K562 (cell line): ENCODE results near the gene KMT2D. TPM values are rescaled to one million over a fixed set of nuclear protein-coding genes. Genes with fewer than 3 reads are reported as not detected.

ENCODE experiments used
- BDP1 ChIP-seq: IDR thresholded peaks from 3 replicates; pipeline ENCODE4 v1.6.1; 2011; ENCODE audit not compliant: insufficient read length, insufficient read depth
- BRD4 ChIP-seq: fragments of 200-600 bp; sonication (generic); IDR thresholded peaks from 2 replicates; pipeline ENCODE4 v1.6.1; 2017; ENCODE audit warnings: inconsistent platforms
- BRF2 ChIP-seq: IDR thresholded peaks from 3 replicates; pipeline ENCODE4 v1.6.1; 2011; ENCODE audit warnings: borderline replicate concordance, mild to moderate bottlenecking; ENCODE audit not compliant: insufficient read length, insufficient read depth
- CREB1 ChIP-seq, 2 experiments: sonication (generic) in 1 of 2; formaldehyde crosslinking in 1 of 2; IDR thresholded peaks; 2 replicates each; pipeline versions ENCODE4 v1.6.1 to v1.8.0; 2012 to 2022; ENCODE audit warnings: inconsistent platforms in 1 of 2, mild to moderate bottlenecking in 1 of 2, missing genetic modification reagents in 1 of 2, moderate library complexity in 1 of 2
- E2F1 ChIP-seq: sonication (generic); formaldehyde crosslinking; IDR thresholded peaks from 2 replicates; pipeline ENCODE4 v1.8.1; 2023; ENCODE audit warnings: mild to moderate bottlenecking, missing genetic modification reagents, moderate library complexity
- ELF4 ChIP-seq: fragments of 450-650 bp; formaldehyde crosslinking; IDR thresholded peaks from 2 replicates; pipeline ENCODE4 v1.4.0; 2022; ENCODE audit warnings: missing genetic modification characterization
- ELK3 ChIP-seq: fragments of 450-650 bp; formaldehyde crosslinking; IDR thresholded peaks from 2 replicates; pipeline ENCODE4 v1.4.0; 2020; ENCODE audit warnings: mild to moderate bottlenecking
- FOSL1 ChIP-seq: fragments of 200-800 bp; sonication (Bioruptor generic); conservative IDR thresholded peaks from 2 replicates; pipeline ENCODE4 v1.6.1; 2016; ENCODE audit warnings: missing genetic modification characterization, missing compliant biosample characterization
- GATA2 ChIP-seq: sonication (generic); formaldehyde crosslinking; IDR thresholded peaks from 2 replicates; pipeline ENCODE4 v1.4.0; 2020; ENCODE audit warnings: mild to moderate bottlenecking, missing genetic modification reagents
- HDAC6 ChIP-seq: IDR thresholded peaks from 2 replicates; pipeline ENCODE4 v1.6.1; 2012; ENCODE audit warnings: low read depth, mild to moderate bottlenecking, control low read depth, inconsistent platforms, low read length, moderate library complexity
- HES1 ChIP-seq: fragments of 450-650 bp; IDR thresholded peaks from 2 replicates; pipeline ENCODE4 v1.6.1; 2016; ENCODE audit warnings: low read depth, mild to moderate bottlenecking, moderate library complexity
- LARP7 ChIP-seq: fragments of 450-650 bp; IDR thresholded peaks from 2 replicates; pipeline ENCODE4 v1.6.1; 2016
- PCBP1 ChIP-seq: fragments of 200-400 bp; formaldehyde crosslinking; IDR thresholded peaks from 2 replicates; pipeline ENCODE4 v1.6.1; 2018; ENCODE audit warnings: mild to moderate bottlenecking, low read depth, low read length; ENCODE audit not compliant: poor library complexity, severe bottlenecking
- POLR2H ChIP-seq: IDR thresholded peaks from 2 replicates; pipeline ENCODE4 v1.6.1; 2016; ENCODE audit warnings: missing genetic modification characterization, low read depth, mild to moderate bottlenecking, control low read depth, missing compliant biosample characterization, moderate library complexity
- RFX1 ChIP-seq: fragments of 450-650 bp; IDR thresholded peaks from 2 replicates; pipeline ENCODE4 v1.6.1; 2016; ENCODE audit warnings: mild to moderate bottlenecking, moderate library complexity
- SMAD3 ChIP-seq: fragments of 450-650 bp; formaldehyde crosslinking; conservative IDR thresholded peaks from 2 replicates; pipeline ENCODE4 v1.4.0; 2020; ENCODE audit warnings: mild to moderate bottlenecking
- SRSF9 ChIP-seq: fragments of 200-400 bp; formaldehyde crosslinking; IDR thresholded peaks from 2 replicates; pipeline ENCODE4 v1.6.1; 2017; ENCODE audit warnings: low read depth, low read length, borderline replicate concordance
- TAF7 ChIP-seq: fragments of 450-650 bp; IDR thresholded peaks from 2 replicates; pipeline ENCODE4 v1.6.1; 2016; ENCODE audit warnings: missing genetic modification characterization, missing compliant biosample characterization
- THRA ChIP-seq: fragments of 450-650 bp; IDR thresholded peaks from 2 replicates; pipeline ENCODE4 v1.6.1; 2017; ENCODE audit warnings: mild to moderate bottlenecking, moderate library complexity
- ZNF140 ChIP-seq: fragments of 250-450 bp; sonication (Bioruptor Pico); IDR thresholded peaks from 2 replicates; pipeline ENCODE4 v1.8.0; 2021; ENCODE audit warnings: moderate library complexity, mild to moderate bottlenecking, inconsistent platforms
- ZNF232 ChIP-seq: sonication (generic); formaldehyde crosslinking; IDR thresholded peaks from 2 replicates; pipeline ENCODE4 v1.8.0; 2022; ENCODE audit warnings: mild to moderate bottlenecking, missing genetic modification reagents
- ZNF384 ChIP-seq: IDR thresholded peaks from 2 replicates; pipeline ENCODE4 v1.6.1; 2012; ENCODE audit warnings: low read depth, low read length, improper control_type of control experiment
- polyA plus RNA-seq, 8 experiments: library from polyadenylated mRNA; depleted of rRNA in 4 of 8; stranded (reverse) in 5 of 8; unstranded in 3 of 8; fragments of >200 nt; fragmentation: Nextera tagmentation in 2 of 8; fragmentation: Illumina TruSeq in 1 of 8; extraction: Ambion mirVana in 2 of 8; extraction: Trizol in 1 of 8; gene quantifications; 2 replicates each; pipeline versions ENCODE4 v1.2.1 to v1.2.3, GENCODE V29; 2011 to 2014; ENCODE audit warnings: inconsistent platforms in 1 of 8, missing spikeins in 1 of 8
- total RNA-seq, 7 experiments: library from RNA; depleted of rRNA in 6 of 7; stranded (reverse); fragments of >200 nt in 6 of 7; fragmentation: Illumina TruSeq in 2 of 7; extraction: Trizol in 2 of 7; gene quantifications; 2 replicates each; pipeline versions ENCODE4 v1.2.1 to v1.2.3, GENCODE V29; 2011 to 2021; ENCODE audit warnings: low replicate concordance in 1 of 7

Gene KMT2D
- total and polyA plus RNA-seq, 9 of the 15 experiments (the other 6 are each of a cell fraction or from before 2014, with no cell fraction given) = 0.22 to 93.7 (median 13.7) TPM

- no peak for TF ChIP-seq HDAC6
- no peak for TF ChIP-seq RFX1
- peak; percentile 57; the same call in 1 of the 2 replicates for TF ChIP-seq FOSL1
- no peak for TF ChIP-seq ZNF232 (CRISPR knock-in tag)
- no peak for TF ChIP-seq TAF7
- TF ChIP-seq POLR2H = no peak
- TF ChIP-seq LARP7 = no peak
- TF ChIP-seq E2F1 (CRISPR knock-in tag) = peak; percentile 75
- peak; percentile 82 for TF ChIP-seq ZNF384
- no peak for TF ChIP-seq ZNF140 (CRISPR knock-in tag)
- TF ChIP-seq THRA = no peak
- TF ChIP-seq ELK3 (CRISPR knock-in tag) = no peak
- no peak; the same call in 1 of the 2 replicates for TF ChIP-seq ELF4 (CRISPR knock-in tag)
- TF ChIP-seq CREB1 (IDR thresholded peaks at IDR 0.05) = peak; percentile 42
- peak; percentile 75 for TF ChIP-seq CREB1 (CRISPR knock-in tag; IDR thresholded peaks at IDR 0.05)
- no peak for TF ChIP-seq SRSF9
- TF ChIP-seq HES1 = peak; percentile 76
- no peak for TF ChIP-seq PCBP1
- 0 out of 2 replicates have a peak, but pooled peaks have one; percentile 9 for TF ChIP-seq SMAD3 (CRISPR knock-in tag)
- peak; percentile 99 for TF ChIP-seq GATA2 (CRISPR knock-in tag)
- TF ChIP-seq BRD4 = no peak; the same call in 1 of the 2 replicates
- no peak for TF ChIP-seq BDP1
- TF ChIP-seq BRF2 = no peak
Measured at GRCh38 chr12:49092086-49092815, 31.7 kb upstream of the KMT2D start (continued).
